ENCODE measurements around the gene MEGF6. TPM values are rescaled to one million over a fixed set of nuclear protein-coding genes. Genes with fewer than 3 reads are reported as not detected.

Gene MEGF6
- total and polyA plus RNA-seq, 9 of the 15 experiments (the other 6 are each of a cell fraction or from before 2014, with no cell fraction given): 0.03 to 1.7 (median 0.24) TPM; not detected in 3

- TF ChIP-seq, protein P1, sequence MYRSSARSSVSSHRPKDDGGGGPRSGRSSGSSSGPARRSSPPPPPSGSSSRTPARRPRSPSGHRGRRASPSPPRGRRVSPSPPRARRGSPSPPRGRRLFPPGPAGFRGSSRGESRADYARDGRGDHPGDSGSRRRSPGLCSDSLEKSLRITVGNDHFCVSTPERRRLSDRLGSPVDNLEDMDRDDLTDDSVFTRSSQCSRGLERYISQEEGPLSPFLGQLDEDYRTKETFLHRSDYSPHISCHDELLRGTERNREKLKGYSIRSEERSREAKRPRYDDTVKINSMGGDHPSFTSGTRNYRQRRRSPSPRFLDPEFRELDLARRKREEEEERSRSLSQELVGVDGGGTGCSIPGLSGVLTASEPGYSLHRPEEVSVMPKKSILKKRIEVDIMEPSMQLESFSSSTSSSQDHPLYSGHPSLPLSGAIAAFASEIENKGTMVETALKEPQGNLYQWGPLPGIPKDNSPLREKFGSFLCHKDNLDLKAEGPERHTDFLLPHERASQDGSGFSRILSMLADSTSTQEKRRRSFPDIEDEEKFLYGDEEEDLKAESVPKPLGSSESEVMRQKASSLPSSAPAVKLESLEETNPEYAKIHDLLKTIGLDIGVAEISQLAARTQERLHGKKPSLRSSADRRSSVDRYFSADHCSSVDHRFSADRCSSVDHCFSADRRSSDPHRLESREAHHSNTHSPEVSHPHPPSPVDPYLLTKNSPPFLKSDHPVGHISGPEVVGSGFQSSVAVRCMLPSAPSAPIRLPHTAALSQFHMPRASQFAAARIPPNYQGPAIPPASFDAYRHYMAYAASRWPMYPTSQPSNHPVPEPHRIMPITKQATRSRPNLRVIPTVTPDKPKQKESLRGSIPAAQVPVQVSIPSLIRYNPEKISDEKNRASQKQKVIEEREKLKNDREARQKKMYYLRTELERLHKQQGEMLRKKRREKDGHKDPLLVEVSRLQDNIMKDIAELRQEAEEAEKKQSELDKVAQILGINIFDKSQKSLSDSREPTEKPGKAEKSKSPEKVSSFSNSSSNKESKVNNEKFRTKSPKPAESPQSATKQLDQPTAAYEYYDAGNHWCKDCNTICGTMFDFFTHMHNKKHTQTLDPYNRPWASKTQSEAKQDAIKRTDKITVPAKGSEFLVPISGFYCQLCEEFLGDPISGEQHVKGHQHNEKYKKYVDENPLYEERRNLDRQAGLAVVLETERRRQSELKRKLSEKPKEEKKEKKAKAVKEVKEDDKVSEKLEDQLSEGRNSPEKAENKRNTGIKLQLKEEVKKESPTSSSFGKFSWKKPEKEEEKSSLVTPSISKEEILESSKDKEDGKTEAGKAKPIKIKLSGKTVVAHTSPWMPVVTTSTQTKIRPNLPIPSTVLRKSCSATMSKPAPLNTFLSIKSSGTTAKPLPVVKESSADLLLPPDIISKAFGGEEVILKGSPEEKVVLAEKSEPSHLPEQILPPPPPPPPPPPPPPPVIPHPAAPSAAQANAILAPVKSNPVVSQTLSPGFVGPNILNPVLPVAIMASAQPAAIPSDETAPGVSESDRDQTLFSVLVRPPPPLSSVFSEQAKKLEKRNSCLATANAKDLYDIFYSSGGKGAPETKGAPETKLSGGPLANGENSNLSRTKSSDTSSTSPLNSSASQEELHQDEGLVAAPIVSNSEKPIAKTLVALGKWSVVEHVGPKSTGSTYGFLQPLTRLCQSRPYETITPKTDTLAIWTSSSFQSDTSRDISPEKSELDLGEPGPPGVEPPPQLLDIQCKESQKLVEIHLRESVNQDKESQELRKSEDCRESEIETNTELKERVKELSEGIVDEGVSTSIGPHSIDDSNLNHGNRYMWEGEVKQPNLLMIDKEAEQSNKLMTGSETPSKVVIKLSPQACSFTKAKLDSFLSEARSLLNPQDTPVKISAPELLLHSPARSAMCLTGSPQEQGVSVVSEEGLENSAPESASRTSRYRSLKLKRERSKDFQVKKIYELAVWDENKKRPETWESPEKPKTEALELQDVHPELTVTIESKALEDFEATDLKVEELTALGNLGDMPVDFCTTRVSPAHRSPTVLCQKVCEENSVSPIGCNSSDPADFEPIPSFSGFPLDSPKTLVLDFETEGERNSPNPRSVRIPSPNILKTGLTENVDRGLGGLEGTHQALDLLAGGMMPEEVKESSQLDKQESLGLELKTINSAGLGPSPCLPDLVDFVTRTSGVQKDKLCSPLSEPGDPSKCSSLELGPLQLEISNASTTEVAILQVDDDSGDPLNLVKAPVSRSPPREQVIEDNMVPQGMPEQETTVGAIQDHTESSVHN (IDR thresholded peaks at IDR 0.05; ENCODE audit: borderline replicate concordance in 1 of 2, low read depth in 1 of 2): no peak
- TF ChIP-seq TFAP4 (CRISPR knock-in tag; IDR thresholded peaks at IDR 0.05; ENCODE audit: borderline replicate concordance) (peak; percentile 83; the same call in 1 of the 2 replicates), RBM22 (IDR thresholded peaks at IDR 0.05; ENCODE audit: low read depth, low read length, poor library complexity, severe bottlenecking) (no peak), HDAC8 (tag; IDR thresholded peaks at IDR 0.05) (no peak), POLR3A (IDR thresholded peaks at IDR 0.05; ENCODE audit: borderline replicate concordance, extremely low read depth, insufficient read depth, insufficient read length) (no peak), ZFP91 (CRISPR knock-in tag; IDR thresholded peaks at IDR 0.05) (no peak), MXD1 (CRISPR knock-in tag; IDR thresholded peaks at IDR 0.05; ENCODE audit: borderline replicate concordance, poor library complexity, severe bottlenecking) (no peak), HMG20A (CRISPR knock-in tag; conservative IDR thresholded peaks at IDR 0.05) (no peak), ZNF778 (CRISPR knock-in tag; IDR thresholded peaks at IDR 0.05) (no peak)
- TF ChIP-seq, protein P2, sequence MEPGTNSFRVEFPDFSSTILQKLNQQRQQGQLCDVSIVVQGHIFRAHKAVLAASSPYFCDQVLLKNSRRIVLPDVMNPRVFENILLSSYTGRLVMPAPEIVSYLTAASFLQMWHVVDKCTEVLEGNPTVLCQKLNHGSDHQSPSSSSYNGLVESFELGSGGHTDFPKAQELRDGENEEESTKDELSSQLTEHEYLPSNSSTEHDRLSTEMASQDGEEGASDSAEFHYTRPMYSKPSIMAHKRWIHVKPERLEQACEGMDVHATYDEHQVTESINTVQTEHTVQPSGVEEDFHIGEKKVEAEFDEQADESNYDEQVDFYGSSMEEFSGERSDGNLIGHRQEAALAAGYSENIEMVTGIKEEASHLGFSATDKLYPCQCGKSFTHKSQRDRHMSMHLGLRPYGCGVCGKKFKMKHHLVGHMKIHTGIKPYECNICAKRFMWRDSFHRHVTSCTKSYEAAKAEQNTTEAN (CRISPR knock-in tag; IDR thresholded peaks at IDR 0.05): no peak
Observed at GRCh38 chr1:3624200-3625136, 13.2 kb upstream of the MEGF6 start, which contains the start of gene TPRG1L (continued).

Data from K562 (cell line).